NCI-H460 (cell line): Measurements from ENCODE around the gene KRT78. TPM values are rescaled to one million over a fixed set of nuclear protein-coding genes. Genes with fewer than 3 reads are reported as not detected.

Source experiments
- DNase-seq: peaks from one replicate; pipeline ENCODE4 v3.0.0-alpha.2; 2016; ENCODE audit warnings: low read depth; ENCODE audit errors: extremely low read depth
- total RNA-seq: library from RNA; depleted of rRNA; stranded (reverse); fragments of >200 nt; shearing (Covaris generic); gene quantifications from 2 replicates; pipeline ENCODE4 v1.2.3, GENCODE V29; 2014

Gene KRT78
- total RNA-seq, 1 experiment from 2014 or later, result not detected

- no peak for DNase-seq
These were observed 4.4 kb downstream of the KRT78 start for GRCh38 chr12:52844386-52844785.

GRCh38 chr12:52839436-52840105 is 9.2 kb downstream of the KRT78 start:
- DNase-seq, result no peak

- no peak for DNase-seq
These were observed 10.0 kb downstream of the KRT78 start for GRCh38 chr12:52838609-52839435.

- no peak for DNase-seq
These were observed 10.8 kb downstream of the KRT78 start for GRCh38 chr12:52837781-52838608.

GRCh38 chr12:52837413-52837741 is 11.4 kb downstream of the KRT78 start:
- no peak for DNase-seq

- DNase-seq, result no peak
These were observed 12.0 kb downstream of the KRT78 start for GRCh38 chr12:52836491-52837412.

GRCh38 chr12:52836042-52836466 is 12.7 kb downstream of the KRT78 start:
- no peak for DNase-seq

- DNase-seq, result no peak
These were observed 13.3 kb downstream of the KRT78 start for GRCh38 chr12:52835271-52836041.

GRCh38 chr12:52834727-52835001 is 14.1 kb downstream of the KRT78 start:
- no peak for DNase-seq

GRCh38 chr12:52833922-52834726 is 14.7 kb downstream of the KRT78 start, which contains the start of gene KRT79:
TSS of gene KRT79 (minus strand) at chr12:52834311. CDS start at chr12:52834260, 51 bp downstream.
- no peak for DNase-seq

- no peak for DNase-seq
These were observed 15.5 kb downstream of the KRT78 start for GRCh38 chr12:52832985-52833905.

GRCh38 chr12:52832451-52832850 is 16.3 kb downstream of the KRT78 start:
- DNase-seq, result no peak

- DNase-seq, result no peak
These were observed 17.5 kb downstream of the KRT78 start for GRCh38 chr12:52831251-52831650.

- DNase-seq, result no peak
These were observed 18.6 kb downstream of the KRT78 start for GRCh38 chr12:52829986-52830770.

GRCh38 chr12:52828591-52829021 is 20.2 kb downstream of the KRT78 start:
- DNase-seq, result no peak

GRCh38 chr12:52828156-52828555 is 20.6 kb downstream of the KRT78 start:
- no peak for DNase-seq
